ENCODE measurements around the gene PABPC1L.

- no peak for TF ChIP-seq YY1 (IDR thresholded peaks at IDR 0.05; ENCODE audit: insufficient read depth, insufficient read length)
- TF ChIP-seq SUZ12 (IDR thresholded peaks at IDR 0.05; ENCODE audit: extremely low read depth, insufficient read depth, insufficient read length) = no peak
- TF ChIP-seq ZNF274 (IDR thresholded peaks at IDR 0.05; ENCODE audit: low read depth, low read length) = no peak
Measured at GRCh38 chr20:44955270-44955669, 45.4 kb downstream of the PABPC1L start.
